Activated CD4-positive, alpha-beta T cell treated with anti-CD3 and anti-CD28 coated beads, Interleukin-2, amount 50 U/mL, for 48 hours (primary cell): ENCODE measurements around the gene OGA.

Source experiments
- DNase-seq, 2 experiments: peaks; one replicate each; pipeline ENCODE4 v3.0.0-alpha.2; 2020

OGA gene

GRCh38 chr10:101818119-101818871 lies at the start of gene OGA:
OGA (minus strand) TSS chr10:101818444; CDS start chr10:101818022, 422 bp downstream.
- peak; percentile 96 to 97 for DNase-seq

- no peak for DNase-seq
These were observed 49.7 kb upstream of the OGA start for GRCh38 chr10:101867931-101868330.

GRCh38 chr10:101859530-101859929 lies 41.3 kb upstream of the OGA start:
- no peak for DNase-seq

- no peak for DNase-seq
These were observed 40.7 kb upstream of the OGA start for GRCh38 chr10:101858723-101859500.

- no peak for DNase-seq
These were observed 39.7 kb upstream of the OGA start for GRCh38 chr10:101857802-101858476.

- DNase-seq, result no peak
These were observed 38.4 kb upstream of the OGA start for GRCh38 chr10:101856626-101857025.

GRCh38 chr10:101851411-101852116 lies 33.3 kb upstream of the OGA start:
- no peak for DNase-seq

- no peak for DNase-seq
These were observed 32.5 kb upstream of the OGA start for GRCh38 chr10:101850749-101851148.

GRCh38 chr10:101848894-101849351 lies 30.7 kb upstream of the OGA start:
- no peak for DNase-seq

GRCh38 chr10:101848408-101848807 lies 30.2 kb upstream of the OGA start:
- no peak for DNase-seq

- DNase-seq, result no peak
These were observed 27.6 kb upstream of the OGA start for GRCh38 chr10:101845893-101846292.

- peak; percentile 53 to 61 for DNase-seq
These were observed 25.1 kb upstream of the OGA start, which contains the start of gene KCNIP2 for GRCh38 chr10:101843032-101844021. KCNIP2 (minus strand) TSS chr10:101843800; CDS start chr10:101843568, 232 bp downstream.

- DNase-seq, result no peak
These were observed 23.6 kb upstream of the OGA start for GRCh38 chr10:101841826-101842225.

- peak; percentile 80 to 86 for DNase-seq
These were observed 22.7 kb upstream of the OGA start for GRCh38 chr10:101840741-101841453.

- peak in 1 of 2 experiments; percentile 46 for DNase-seq
These were observed 21.9 kb upstream of the OGA start for GRCh38 chr10:101840102-101840684.

GRCh38 chr10:101839416-101840063 lies 21.3 kb upstream of the OGA start:
- peak; percentile 67 to 69 for DNase-seq

- DNase-seq, result no peak
These were observed 20.8 kb upstream of the OGA start for GRCh38 chr10:101839002-101839401.

- no peak for DNase-seq
These were observed 20.2 kb upstream of the OGA start for GRCh38 chr10:101838416-101838970.

- no peak for DNase-seq
These were observed 19.5 kb upstream of the OGA start for GRCh38 chr10:101837748-101838147.
